HG03103 (cell line): ENCODE measurements around the gene HIRA.

Experiments
- ATAC-seq: cut with Tn5 transposase; IDR thresholded peaks from one replicate; pipeline ENCODE4 v1.9.1; 2021; ENCODE audit warnings: low read depth; ENCODE audit not compliant: unreplicated experiment

The HIRA gene

DNA sequence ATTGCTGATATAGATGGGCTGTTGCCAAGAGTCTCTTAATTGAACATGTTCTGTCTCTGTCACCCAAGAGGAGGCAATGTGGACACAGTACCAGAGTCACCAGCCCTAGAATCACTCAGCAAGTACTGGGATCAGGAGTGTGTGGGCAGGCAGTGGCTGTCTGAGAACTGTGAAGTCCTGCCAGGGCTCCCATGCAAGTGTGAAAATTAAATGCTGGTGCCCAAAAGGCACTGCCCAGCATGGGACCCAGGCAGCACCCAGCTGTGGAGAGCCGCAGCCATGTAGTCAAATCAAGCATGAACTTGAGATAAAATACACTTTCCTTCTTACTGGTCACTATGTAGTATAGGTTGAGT is 19.9 kb downstream of the HIRA start:
- no peak for ATAC-seq

DNA sequence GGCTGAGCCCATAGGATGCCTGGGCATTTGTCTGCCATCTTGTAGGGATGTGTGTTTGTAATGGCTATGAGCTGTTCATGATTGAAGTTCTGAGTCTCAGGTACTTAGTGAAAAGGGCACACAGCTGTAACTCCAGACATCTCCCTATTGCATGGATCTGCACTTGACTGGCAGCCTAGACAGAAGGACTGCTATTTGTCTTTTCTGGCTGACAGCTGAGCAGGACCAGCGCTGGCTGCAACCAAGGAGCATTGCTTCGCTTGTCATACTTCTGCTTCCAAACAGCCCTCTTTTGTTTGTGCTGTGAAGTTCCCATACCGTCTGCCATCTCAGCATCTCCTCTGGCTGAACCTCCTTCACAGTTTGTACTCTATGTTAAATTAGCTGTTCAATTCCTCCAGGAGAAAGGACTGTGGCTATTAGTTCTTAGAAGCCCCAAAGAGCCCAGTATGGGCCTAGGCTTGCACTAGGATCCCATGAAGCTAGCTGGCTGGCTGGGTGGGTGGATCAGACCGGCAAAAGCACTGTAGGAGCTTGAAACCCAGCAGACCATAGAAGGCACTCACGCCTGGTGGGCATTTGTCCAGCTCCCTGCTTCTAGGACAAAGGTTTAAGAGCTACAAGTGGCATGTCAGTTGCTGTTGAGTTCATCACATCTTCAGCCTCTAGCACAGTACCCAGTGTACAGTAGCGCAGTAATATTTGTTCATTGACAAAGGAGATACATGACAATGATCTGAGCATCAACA is 20.4 kb downstream of the HIRA start:
- ATAC-seq = no peak

- ATAC-seq = no peak
Measured at GRCh38 chr22:19407649-19408606, 23.6 kb downstream of the HIRA start.

DNA sequence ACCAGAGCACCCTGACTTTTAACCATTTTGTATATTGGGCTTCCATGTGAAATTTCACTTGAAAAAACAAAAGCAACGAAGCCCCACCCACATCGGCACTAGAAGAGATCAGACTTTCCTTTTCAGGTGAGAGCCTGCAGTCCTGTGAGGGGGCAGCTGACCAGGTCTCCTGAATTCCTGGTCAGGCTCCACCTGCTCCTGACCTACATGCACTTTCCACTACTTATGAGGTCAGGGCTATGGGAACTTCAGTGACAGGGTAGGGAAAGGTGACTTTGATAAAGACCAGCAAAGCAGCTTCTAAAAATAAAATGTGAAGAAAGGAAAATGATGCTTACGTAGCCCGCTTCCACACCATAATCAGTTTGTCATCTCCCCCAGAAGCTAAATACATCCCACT is 24.7 kb downstream of the HIRA start:
- ATAC-seq = no peak

- no peak for ATAC-seq
Measured at GRCh38 chr22:19406281-19406811, 25.2 kb downstream of the HIRA start.

DNA sequence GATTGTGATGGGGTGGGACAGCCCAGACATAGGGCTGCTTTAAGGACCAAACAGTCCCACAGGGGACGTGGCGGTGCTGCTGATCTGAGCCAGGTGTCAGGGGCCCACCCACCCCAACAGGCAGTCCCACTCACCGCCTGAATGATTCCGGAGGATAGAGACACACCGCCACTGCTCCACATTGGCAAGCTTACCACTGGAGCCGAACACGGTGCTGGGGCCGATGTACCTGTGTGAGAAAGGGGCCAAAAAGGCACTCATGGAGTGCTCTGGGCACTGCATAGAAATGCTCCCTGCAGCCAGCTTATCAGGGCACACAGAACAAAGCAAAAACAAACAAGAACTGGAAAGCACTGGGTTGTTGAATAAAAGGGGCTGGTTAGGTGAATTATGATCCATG is 25.9 kb downstream of the HIRA start:
- no peak for ATAC-seq

DNA sequence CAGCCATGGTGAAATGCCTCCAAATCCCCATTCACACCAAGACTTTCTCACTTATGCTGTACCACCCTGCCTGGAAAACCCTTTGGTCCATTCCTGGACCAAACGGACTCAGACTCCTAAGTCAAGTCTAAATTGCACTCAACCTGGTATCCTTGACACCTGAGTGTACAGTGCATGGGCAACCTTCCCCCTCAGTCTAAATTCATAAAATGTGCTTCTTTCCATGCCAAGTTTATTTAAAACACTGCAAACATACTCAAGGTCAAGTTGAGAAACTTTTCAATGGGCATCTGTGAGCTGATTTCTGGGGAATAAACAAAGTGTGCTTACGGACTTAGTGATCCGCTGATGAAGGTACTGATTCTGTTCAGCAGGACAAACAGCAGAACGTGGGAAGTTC is 26.4 kb downstream of the HIRA start:
- ATAC-seq = no peak

DNA sequence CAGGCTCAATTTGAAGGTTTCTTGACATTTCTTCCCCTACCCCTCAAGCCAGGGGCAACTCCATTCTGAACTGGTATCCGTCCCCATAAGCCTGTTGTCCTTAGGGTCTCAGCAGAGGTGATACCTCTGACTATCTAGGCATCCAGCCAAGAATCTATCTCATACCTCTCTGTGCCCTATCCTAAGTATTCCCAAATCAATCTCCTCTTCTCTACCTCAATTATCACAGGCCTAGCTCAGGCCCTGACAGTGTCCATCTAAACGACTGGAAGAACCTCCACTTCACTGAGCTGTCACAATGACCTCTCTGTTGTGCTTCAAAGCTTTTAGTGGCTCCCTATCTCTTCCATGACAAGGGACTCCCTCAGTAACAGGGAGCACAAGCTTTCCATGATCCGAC is 26.9 kb downstream of the HIRA start:
- no peak for ATAC-seq

GRCh38 chr22:19402642-19403191 is 28.8 kb downstream of the HIRA start:
- no peak for ATAC-seq

GRCh38 chr22:19401483-19401882 is 30.1 kb downstream of the HIRA start:
- ATAC-seq = no peak

- ATAC-seq = no peak
Measured at GRCh38 chr22:19400881-19401280, 30.7 kb downstream of the HIRA start.

GRCh38 chr22:19398652-19399051 is 32.9 kb downstream of the HIRA start:
- ATAC-seq = no peak

DNA sequence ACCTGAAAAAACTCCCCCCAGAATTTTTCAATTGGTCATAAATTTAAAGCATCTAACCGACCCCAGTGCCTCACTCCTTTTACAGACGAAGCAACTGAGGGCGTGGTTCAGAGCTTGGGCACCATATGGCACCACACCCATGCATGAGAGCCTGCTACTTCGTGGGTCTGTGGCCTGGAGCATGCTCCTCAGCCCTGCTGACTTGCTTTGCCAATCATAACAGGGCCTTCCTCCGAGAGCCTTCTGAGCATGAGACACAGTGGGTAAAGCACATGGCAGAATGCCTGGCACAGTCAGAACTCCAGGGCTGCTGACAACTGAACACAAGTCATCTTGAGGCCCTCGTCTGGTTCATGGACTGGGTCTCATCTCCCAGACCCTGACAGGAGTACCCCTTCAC is 33.3 kb downstream of the HIRA start:
- no peak for ATAC-seq

DNA sequence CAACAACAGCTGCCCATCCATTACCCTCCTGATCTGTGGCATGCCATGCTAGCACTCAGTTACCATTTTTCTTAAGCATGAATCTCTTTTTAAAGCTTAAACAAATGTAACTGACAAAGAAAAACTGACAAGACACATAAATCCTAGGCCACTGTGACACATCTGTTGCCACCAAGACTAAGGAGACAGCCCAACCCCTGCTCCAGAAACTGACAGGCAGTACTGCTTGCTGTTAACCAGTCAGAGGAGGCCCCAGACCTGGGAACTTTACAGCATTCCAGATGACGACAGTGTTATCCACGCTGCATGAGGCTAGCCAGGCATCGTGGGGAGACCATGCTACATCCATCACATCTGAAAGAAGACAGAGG is 33.8 kb downstream of the HIRA start:
- ATAC-seq = no peak

GRCh38 chr22:19396934-19397733 is 34.4 kb downstream of the HIRA start:
- no peak for ATAC-seq

DNA sequence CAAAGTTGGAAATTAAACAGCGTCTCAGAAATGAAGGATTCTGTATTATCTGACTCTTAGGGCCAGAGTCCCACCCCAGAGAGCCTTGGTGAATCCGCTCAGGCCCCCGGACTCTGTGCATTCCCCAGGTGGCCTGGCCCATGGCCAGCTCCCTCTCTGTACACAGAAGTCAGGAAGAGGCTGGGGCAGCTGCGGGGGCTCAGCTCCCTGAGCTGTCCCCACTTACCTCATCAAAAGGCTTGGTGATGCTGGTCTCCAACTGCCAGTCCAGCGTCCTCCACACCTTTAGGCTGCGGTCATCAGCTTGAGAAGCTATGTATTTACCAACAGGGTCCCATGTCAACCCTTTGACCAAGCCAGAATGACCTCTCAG is 35.0 kb downstream of the HIRA start:
- ATAC-seq = no peak

- no peak for ATAC-seq
Measured at GRCh38 chr22:19395276-19395675, 36.3 kb downstream of the HIRA start.

DNA sequence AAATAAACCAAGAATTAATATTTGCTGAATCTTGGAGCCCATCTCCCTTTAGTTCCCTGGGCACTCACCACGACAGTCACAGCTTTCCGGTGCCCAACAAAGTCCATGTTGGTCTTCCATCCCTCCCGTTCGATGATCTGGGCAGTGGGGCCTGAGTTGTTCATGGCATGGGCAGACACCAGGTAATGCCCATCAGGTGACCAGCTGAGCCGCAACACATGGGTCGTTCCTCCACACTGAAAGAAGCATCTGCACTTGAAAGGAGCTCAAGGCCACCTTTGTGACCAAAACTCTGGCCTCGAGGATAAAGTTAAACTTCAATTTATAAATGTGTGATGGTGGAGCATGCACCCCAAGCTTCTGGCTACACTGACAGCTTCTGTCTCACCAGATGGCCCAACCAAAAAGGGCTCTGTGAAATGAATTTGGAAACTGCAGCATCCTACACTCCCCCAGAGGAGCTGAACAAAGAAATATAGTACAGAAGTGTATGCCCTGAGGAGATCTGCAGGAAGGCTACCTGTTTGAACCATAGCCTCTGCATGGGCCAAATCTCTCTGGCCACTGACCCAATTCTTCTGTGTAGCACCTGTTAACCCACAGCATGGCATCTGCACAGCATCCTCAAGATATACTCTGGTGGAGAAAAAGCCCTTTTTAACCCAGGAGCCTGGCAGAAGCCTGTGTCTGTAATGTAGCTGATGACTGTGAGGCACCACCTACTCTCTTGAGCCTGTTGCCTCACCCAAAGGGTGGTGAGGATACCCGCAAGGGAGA is 37.1 kb downstream of the HIRA start:
- no peak for ATAC-seq

DNA sequence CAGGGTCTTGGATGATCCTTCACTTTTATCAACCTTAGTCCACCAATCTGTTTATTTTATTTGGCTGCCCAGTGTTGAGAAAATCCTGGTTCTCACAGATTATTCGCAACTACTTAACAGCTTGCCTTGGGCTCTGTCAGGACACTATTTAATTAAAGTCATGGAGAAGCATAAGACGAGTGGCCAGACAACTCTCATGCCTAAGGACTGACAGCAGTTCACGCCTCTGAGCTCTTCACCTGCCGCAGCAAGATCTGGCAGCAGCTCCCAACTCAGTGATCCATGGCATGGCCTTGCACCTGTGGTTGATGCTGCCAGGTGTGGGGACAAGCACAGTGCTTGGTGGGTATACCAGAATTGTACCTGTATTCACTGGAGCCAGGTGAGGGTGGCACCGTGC is 37.8 kb downstream of the HIRA start:
- ATAC-seq = no peak

DNA sequence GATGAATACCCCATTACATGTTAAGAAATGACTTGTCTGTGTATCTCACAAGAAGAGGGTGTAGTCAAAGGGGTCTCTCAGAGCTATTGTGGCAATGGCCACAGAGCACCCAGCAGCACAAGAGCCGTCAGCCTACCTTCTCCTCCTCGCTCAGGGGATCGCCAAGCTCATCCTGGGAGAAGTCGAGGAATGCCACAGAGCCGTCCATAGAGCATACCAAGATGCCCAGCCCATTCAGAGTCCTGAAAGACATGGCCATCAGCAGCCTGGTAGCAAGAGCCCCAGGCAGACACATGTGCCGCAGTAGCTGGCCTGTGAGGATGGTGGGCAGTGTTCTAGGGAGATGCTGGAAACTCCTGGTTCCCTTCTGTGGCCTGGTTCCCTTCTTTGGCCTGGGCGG is 44.0 kb downstream of the HIRA start:
- ATAC-seq = no peak
